ENCODE data around the gene PMEPA1. TPM values are rescaled to one million over a fixed set of nuclear protein-coding genes. Genes with fewer than 3 reads are reported as not detected.

Gene PMEPA1
- polyA plus RNA-seq, 1 experiment = 4.3 TPM

- POLR2A ChIA-PET = no interaction called here
- Histone ChIP-seq H3K27ac (ENCODE audit: low read depth, low read length) (no peak overlapping the region), H3K9me3 (ENCODE audit: control insufficient read depth, insufficient read depth, low read length) (no peaks in the 10 kb centered on the region; the same call in 1 of the 2 replicates), H3K27me3 (ENCODE audit: control insufficient read depth, insufficient read depth, low read length) (peaks cover 6% of the 10 kb centered on the region), H3K4me3 (ENCODE audit: low read depth, low read length) (no peak overlapping the region)
- CTCF ChIA-PET = no interaction called here
- no peak for TF ChIP-seq CTCF (IDR thresholded peaks at IDR 0.05; ENCODE audit: low read depth, low read length)
- DNase-seq (ENCODE audit: low read depth, low spot score) = no peak
These were observed 5.6 kb downstream of the PMEPA1 start for GRCh38 chr20:57704245-57704644.

DNA sequence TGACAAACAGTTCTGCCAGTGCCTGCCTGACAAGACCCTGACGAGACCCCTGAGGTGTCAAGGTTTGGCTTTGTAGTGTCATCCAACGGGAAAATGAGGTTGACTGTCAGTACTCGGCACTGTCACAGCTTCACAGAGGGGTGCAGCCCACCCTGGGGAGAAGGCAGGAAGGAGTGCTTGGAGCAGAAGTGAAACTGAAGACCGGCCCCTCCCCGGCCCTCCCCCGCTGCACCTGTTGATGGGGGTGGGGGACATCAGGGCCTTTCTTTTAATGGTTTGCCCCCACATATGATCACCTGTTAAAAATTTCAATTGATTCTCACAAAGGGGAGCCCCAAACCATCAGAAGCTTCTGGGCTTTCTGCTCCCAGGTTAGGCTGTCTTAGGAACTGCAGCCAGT is 6.8 kb downstream of the PMEPA1 start:
- Histone ChIP-seq H3K4me3 (ENCODE audit: low read depth, low read length) (no peak overlapping the region), H3K27ac (ENCODE audit: low read depth, low read length) (no peak overlapping the region), H3K9me3 (ENCODE audit: control insufficient read depth, insufficient read depth, low read length) (no peaks in the 10 kb centered on the region; the same call in 1 of the 2 replicates), H3K27me3 (ENCODE audit: control insufficient read depth, insufficient read depth, low read length) (no peaks in the 10 kb centered on the region)
- ChIA-PET CTCF (interaction anchor here (1.0 kb wide), 1 partner anchor 313 kb away, joined by 3 read pairs; no protein-coding TSS in a partner anchor), POLR2A (no interaction called here)
- TF ChIP-seq CTCF (IDR thresholded peaks at IDR 0.05; ENCODE audit: low read depth, low read length) = no peak
- no peak for DNase-seq (ENCODE audit: low read depth, low spot score)

GRCh38 chr20:57702521-57702920 is 7.3 kb downstream of the PMEPA1 start:
- DNase-seq (ENCODE audit: low read depth, low spot score) = no peak
- no peaks in the 10 kb centered on the region; the same call in 1 of the 2 replicates for H3K9me3 ChIP-seq (ENCODE audit: control insufficient read depth, insufficient read depth, low read length)
- no peaks in the 10 kb centered on the region for H3K27me3 ChIP-seq (ENCODE audit: control insufficient read depth, insufficient read depth, low read length)
- ChIA-PET CTCF (interaction anchor here (1.0 kb wide), 1 partner anchor 313 kb away, joined by 3 read pairs; no protein-coding TSS in a partner anchor), POLR2A (no interaction called here)
- no peak overlapping the region for H3K4me3 ChIP-seq (ENCODE audit: low read depth, low read length)
- H3K27ac ChIP-seq (ENCODE audit: low read depth, low read length) = no peak overlapping the region
- TF ChIP-seq CTCF (IDR thresholded peaks at IDR 0.05; ENCODE audit: low read depth, low read length) = no peak

GRCh38 chr20:57702091-57702490 is 7.7 kb downstream of the PMEPA1 start:
- POLR2A ChIA-PET = no interaction called here
- CTCF ChIA-PET = interaction anchor here (1.0 kb wide), 1 partner anchor 312 kb away, joined by 3 read pairs; no protein-coding TSS in a partner anchor
- Histone ChIP-seq H3K27ac (ENCODE audit: low read depth, low read length) (no peak overlapping the region), H3K9me3 (ENCODE audit: control insufficient read depth, insufficient read depth, low read length) (no peaks in the 10 kb centered on the region; the same call in 1 of the 2 replicates), H3K27me3 (ENCODE audit: control insufficient read depth, insufficient read depth, low read length) (no peaks in the 10 kb centered on the region), H3K4me3 (ENCODE audit: low read depth, low read length) (no peak overlapping the region)
- no peak for TF ChIP-seq CTCF (IDR thresholded peaks at IDR 0.05; ENCODE audit: low read depth, low read length)
- no peak for DNase-seq (ENCODE audit: low read depth, low spot score)

GRCh38 chr20:57701651-57702050 is 8.2 kb downstream of the PMEPA1 start:
- no peak overlapping the region for H3K27ac ChIP-seq (ENCODE audit: low read depth, low read length)
- no peak overlapping the region for H3K4me3 ChIP-seq (ENCODE audit: low read depth, low read length)
- H3K9me3 ChIP-seq (ENCODE audit: control insufficient read depth, insufficient read depth, low read length) = no peaks in the 10 kb centered on the region; the same call in 1 of the 2 replicates
- no peak for TF ChIP-seq CTCF (IDR thresholded peaks at IDR 0.05; ENCODE audit: low read depth, low read length)
- no peaks in the 10 kb centered on the region for H3K27me3 ChIP-seq (ENCODE audit: control insufficient read depth, insufficient read depth, low read length)
- ChIA-PET CTCF (no interaction called here), POLR2A (no interaction called here)
- DNase-seq (ENCODE audit: low read depth, low spot score) = no peak
